Karpas-422 (cell line): ENCODE data around the gene MCAT. TPM values are rescaled to one million over a fixed set of nuclear protein-coding genes. Genes with fewer than 3 reads are reported as not detected.
A peak's percentile ranks its signal among the peaks of the same experiment; 100 is the strongest.
"Not testable (repeated sequence)": the region's sequence is repeated elsewhere in the genome, so short reads cannot be mapped to it uniquely, and the experiment has no call there.

Source experiments
- DNase-seq: peaks from one replicate; pipeline ENCODE4 v3.0.0-alpha.2; 2015
- H2AFZ ChIP-seq: fragments of 200-600 bp; sonication (generic); 2 replicates; pipeline ENCODE4 v1.6.1; 2014; ENCODE audit warnings: antibody characterized with exemption, low read length, mixed read lengths
- H3K27ac ChIP-seq: fragments of 200-600 bp; sonication (generic); 2 replicates; pipeline ENCODE4 v1.5.1; 2014; ENCODE audit warnings: mild to moderate bottlenecking, low read length, moderate library complexity
- H3K27me3 ChIP-seq: fragments of 200-600 bp; sonication (generic); 2 replicates; pipeline ENCODE4 v1.6.1; 2014; ENCODE audit warnings: low read length, mixed read lengths
- H3K36me3 ChIP-seq: fragments of 200-600 bp; sonication (generic); 2 replicates; pipeline ENCODE4 v1.6.1; 2014; ENCODE audit warnings: low read length, mixed read lengths; ENCODE audit not compliant: insufficient read depth
- H3K4me1 ChIP-seq: fragments of 200-600 bp; sonication (generic); 2 replicates; pipeline ENCODE4 v1.6.1; 2014; ENCODE audit warnings: mild to moderate bottlenecking, low read length, mixed read lengths
- H3K4me2 ChIP-seq: fragments of 200-600 bp; sonication (generic); 2 replicates; pipeline ENCODE4 v1.6.1; 2014; ENCODE audit warnings: low read length, low read depth, mild to moderate bottlenecking; ENCODE audit not compliant: poor library complexity, severe bottlenecking
- H3K4me3 ChIP-seq: fragments of 200-600 bp; sonication (generic); 2 replicates; pipeline ENCODE4 v1.5.1; 2014; ENCODE audit warnings: mild to moderate bottlenecking, antibody characterized with exemption, low read length, mixed read lengths
- H3K79me2 ChIP-seq: fragments of 200-600 bp; sonication (generic); 2 replicates; pipeline ENCODE4 v1.6.1; 2014; ENCODE audit warnings: mild to moderate bottlenecking, low read length, mixed read lengths
- H3K9ac ChIP-seq: fragments of 200-600 bp; sonication (generic); 2 replicates; pipeline ENCODE4 v1.6.0; 2014; ENCODE audit warnings: low read length
- H3K9me2 ChIP-seq: fragments of 200-600 bp; sonication (generic), shearing (Covaris generic); replicated peaks from 2 replicates; pipeline ENCODE4 v1.6.0; 2014; ENCODE audit warnings: mild to moderate bottlenecking, low read length, moderate library complexity; ENCODE audit not compliant: insufficient read depth
- H3K9me3 ChIP-seq: fragments of 300-700, 200-600 bp; sonication (generic); 2 replicates; pipeline ENCODE4 v1.6.1; 2014; ENCODE audit warnings: low read length, mixed read lengths
- H4K20me1 ChIP-seq: fragments of 200-600 bp; sonication (generic); 2 replicates; pipeline ENCODE4 v1.6.1; 2014; ENCODE audit warnings: mild to moderate bottlenecking, antibody characterized with exemption, low read length, low read depth; ENCODE audit not compliant: insufficient read depth
- total RNA-seq: library from RNA; depleted of rRNA; stranded (reverse); fragments of >200 nt; shearing (Covaris generic); gene quantifications from 2 replicates; pipeline ENCODE4 v1.2.3, GENCODE V29; 2014; ENCODE audit warnings: low replicate concordance

MCAT gene
- total RNA-seq, 1 experiment from 2014 or later: 15.0 TPM

GRCh38 chr22:43104056-43104625 is 39.1 kb downstream of the MCAT start:
- H3K4me1 ChIP-seq, H3K9ac ChIP-seq, H2AFZ ChIP-seq, H3K27ac ChIP-seq, H3K27me3 ChIP-seq, H3K9me3 ChIP-seq, H3K36me3 ChIP-seq, DNase-seq, H3K4me3 ChIP-seq, H3K4me2 ChIP-seq, H3K9me2 ChIP-seq, H3K79me2 ChIP-seq, H4K20me1 ChIP-seq: not testable (repeated sequence)

DNA sequence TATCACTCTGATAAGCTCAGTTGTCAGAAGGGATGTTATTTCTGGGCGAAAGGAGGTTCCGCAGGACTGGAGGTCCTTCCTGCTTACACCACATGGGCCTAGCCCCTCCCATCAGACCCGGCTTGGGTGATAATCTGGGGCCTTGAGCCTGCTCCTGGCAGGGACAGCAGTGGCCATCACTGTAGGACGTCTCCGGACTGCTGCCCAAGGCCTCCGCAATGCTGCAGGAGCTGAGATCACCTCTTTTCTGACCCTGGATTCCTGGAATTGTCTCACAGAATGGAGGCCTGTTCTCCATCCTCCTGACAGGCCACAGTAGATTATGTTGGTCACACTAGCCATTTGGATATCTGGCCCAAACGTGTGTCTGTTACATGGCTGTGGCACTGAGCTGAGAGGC is 41.9 kb downstream of the MCAT start:
- H3K9ac ChIP-seq: no peak overlapping the region
- H3K4me2 ChIP-seq: no peak overlapping the region
- no peak for DNase-seq
- no peaks in the 10 kb centered on the region for H4K20me1 ChIP-seq
- no peak overlapping the region for H2AFZ ChIP-seq
- H3K27me3 ChIP-seq: no peaks in the 10 kb centered on the region
- no peak overlapping the region for H3K27ac ChIP-seq
- H3K36me3 ChIP-seq: no peaks in the 10 kb centered on the region
- no peaks in the 10 kb centered on the region for H3K79me2 ChIP-seq
- H3K4me1 ChIP-seq: no peaks in the 10 kb centered on the region
- H3K9me2 ChIP-seq: no peaks in the 10 kb centered on the region
- H3K4me3 ChIP-seq: no peak overlapping the region
- H3K9me3 ChIP-seq: no peaks in the 10 kb centered on the region

DNA sequence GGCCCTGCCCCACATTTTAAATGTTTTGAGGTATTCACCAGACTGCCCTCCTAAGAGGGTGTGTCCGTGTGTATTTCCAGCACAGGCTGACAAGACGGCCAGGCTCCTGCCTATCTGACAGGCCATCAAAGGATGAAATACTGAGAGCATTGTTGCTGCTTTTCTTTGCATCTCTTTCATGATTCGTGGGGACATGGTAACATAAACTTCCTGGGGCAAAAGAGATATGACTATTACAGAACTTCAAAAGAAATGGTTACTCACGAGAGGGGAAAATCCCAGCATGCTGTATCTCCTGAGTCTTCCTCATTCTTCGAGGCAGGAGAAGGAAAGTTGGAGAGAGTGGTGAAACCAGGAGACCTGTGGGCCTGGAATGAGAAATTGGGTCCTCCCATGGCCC is 43.0 kb downstream of the MCAT start:
- Histone ChIP-seq H4K20me1 (no peaks in the 10 kb centered on the region), H3K4me3 (no peak overlapping the region), H3K36me3 (no peaks in the 10 kb centered on the region), H3K27me3 (no peaks in the 10 kb centered on the region), H3K4me2 (no peak overlapping the region), H3K4me1 (no peaks in the 10 kb centered on the region), H3K27ac (no peak overlapping the region), H3K79me2 (no peaks in the 10 kb centered on the region), H3K9me3 (no peaks in the 10 kb centered on the region; the same call in 1 of the 2 replicates), H2AFZ (no peak overlapping the region), H3K9me2 (no peaks in the 10 kb centered on the region), H3K9ac (no peak overlapping the region)
- no peak for DNase-seq

DNA sequence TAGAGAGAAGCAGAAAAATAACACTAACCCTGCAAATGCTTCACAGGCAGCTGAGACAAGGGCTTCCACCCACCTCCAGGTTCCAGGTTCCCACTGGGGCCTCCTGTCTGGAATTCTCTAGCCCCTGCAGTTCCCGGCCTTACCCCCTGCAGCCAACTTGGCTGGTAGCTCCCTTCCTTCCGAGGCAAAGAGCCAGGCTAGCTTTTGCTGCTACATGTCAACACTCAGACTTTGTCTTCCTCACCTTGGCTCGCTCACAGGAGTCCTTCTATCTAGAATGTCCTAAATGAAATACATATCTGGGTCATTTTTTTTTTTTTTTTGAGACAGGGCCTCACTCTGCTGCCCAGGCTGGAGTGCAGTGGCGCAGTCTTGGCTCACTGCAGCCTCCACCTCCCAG is 44.1 kb downstream of the MCAT start:
- Histone ChIP-seq H3K9me3 (no peaks in the 10 kb centered on the region; the same call in 1 of the 2 replicates), H2AFZ (no peak overlapping the region), H3K79me2 (no peaks in the 10 kb centered on the region), H3K36me3 (no peaks in the 10 kb centered on the region), H3K27ac (no peak overlapping the region), H3K4me2 (no peak overlapping the region), H3K27me3 (no peaks in the 10 kb centered on the region), H4K20me1 (no peaks in the 10 kb centered on the region), H3K9me2 (no peaks in the 10 kb centered on the region), H3K4me3 (no peak overlapping the region), H3K4me1 (peaks cover 6% of the 10 kb centered on the region), H3K9ac (no peak overlapping the region)
- DNase-seq: no peak

DNA sequence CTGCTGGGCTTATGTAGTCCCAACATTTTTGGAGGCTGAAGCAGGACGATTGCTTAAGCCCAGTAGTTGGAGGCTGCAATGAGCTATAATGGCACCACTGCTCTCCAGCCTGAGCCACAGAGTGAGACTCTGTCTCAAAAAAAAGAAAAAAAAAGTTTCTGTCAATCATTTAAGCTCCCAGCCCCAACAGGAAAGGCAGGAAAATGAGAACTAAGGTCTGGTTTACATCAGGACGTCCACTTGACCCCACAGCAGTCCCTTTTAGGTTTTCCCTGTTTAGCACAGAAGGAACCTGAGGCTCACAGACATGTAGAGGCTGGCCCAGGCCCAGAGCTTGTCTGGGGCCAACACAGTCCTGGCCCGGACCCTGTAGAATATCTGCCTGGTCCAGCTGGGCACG is 44.8 kb downstream of the MCAT start:
- no peak overlapping the region for H2AFZ ChIP-seq
- no peak overlapping the region for H3K4me3 ChIP-seq
- H3K4me1 ChIP-seq: peaks cover 10% of the 10 kb centered on the region
- H3K9me3 ChIP-seq: no peaks in the 10 kb centered on the region; the same call in 1 of the 2 replicates
- H3K79me2 ChIP-seq: no peaks in the 10 kb centered on the region
- H3K36me3 ChIP-seq: no peaks in the 10 kb centered on the region
- H3K4me2 ChIP-seq: no peak overlapping the region
- no peaks in the 10 kb centered on the region for H3K9me2 ChIP-seq
- H3K9ac ChIP-seq: no peak overlapping the region
- no peak for DNase-seq
- no peak overlapping the region for H3K27ac ChIP-seq
- no peaks in the 10 kb centered on the region for H3K27me3 ChIP-seq
- no peaks in the 10 kb centered on the region for H4K20me1 ChIP-seq

DNA sequence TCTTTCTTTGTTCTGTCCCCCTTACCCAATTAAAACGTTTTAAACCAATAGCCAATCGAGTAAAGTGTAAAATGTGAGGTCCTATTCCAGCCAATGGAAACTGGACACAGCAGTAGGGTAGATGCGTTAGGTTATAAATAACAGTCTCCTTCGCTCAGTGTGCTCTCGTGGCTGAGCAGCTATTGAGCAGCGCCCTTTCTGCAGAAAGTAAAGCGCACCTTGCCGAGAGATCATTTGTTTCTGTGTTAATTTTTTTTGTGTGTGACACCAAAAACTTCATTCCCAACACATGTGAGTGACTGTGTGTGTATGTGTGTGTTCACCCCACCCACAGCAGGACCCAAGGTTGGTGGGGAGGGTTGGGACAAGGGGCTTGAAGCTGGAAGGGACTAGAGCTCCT is 46.8 kb downstream of the MCAT start:
- Histone ChIP-seq H3K36me3 (no peaks in the 10 kb centered on the region), H3K4me3 (no peak overlapping the region), H2AFZ (no peak overlapping the region), H3K9me3 (no peaks in the 10 kb centered on the region; the same call in 1 of the 2 replicates), H3K9me2 (no peaks in the 10 kb centered on the region), H3K79me2 (no peaks in the 10 kb centered on the region), H3K27me3 (no peaks in the 10 kb centered on the region), H3K27ac (no peak overlapping the region), H3K4me2 (no peak overlapping the region), H4K20me1 (no peaks in the 10 kb centered on the region), H3K9ac (no peak overlapping the region), H3K4me1 (peaks cover 10% of the 10 kb centered on the region)
- no peak for DNase-seq

DNA sequence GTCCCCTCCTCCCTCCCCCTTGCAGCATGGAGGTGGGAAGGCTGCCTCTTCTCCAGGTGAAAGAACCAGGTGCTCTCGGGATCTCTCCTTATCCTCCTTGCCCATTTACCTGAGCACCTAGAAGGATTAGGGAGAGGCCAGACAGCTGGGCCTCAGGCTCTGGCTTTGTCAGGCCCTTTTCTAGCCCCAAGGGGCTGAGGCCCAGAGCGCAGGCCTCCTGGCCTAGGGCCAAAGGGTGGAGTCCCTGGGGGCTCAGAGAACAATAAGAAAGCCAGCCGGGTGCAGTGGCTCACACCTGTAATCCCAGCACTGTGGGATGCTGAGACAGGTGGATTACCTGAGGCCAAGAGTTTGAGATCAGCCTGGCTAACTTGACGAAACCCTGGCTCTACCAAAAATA is 48.6 kb downstream of the MCAT start:
- Histone ChIP-seq H3K9me2 (no peaks in the 10 kb centered on the region), H3K4me2 (no peak overlapping the region)

GRCh38 chr22:43094085-43094484 is 49.1 kb downstream of the MCAT start:
- Histone ChIP-seq H3K4me1 (peaks cover 10% of the 10 kb centered on the region), H3K9me3 (no peaks in the 10 kb centered on the region; the same call in 1 of the 2 replicates), H4K20me1 (no peaks in the 10 kb centered on the region), H2AFZ (no peak overlapping the region), H3K36me3 (no peaks in the 10 kb centered on the region), H3K9ac (no peak overlapping the region), H3K27me3 (no peaks in the 10 kb centered on the region), H3K9me2 (no peaks in the 10 kb centered on the region), H3K4me2 (no peak overlapping the region), H3K27ac (no peak overlapping the region), H3K79me2 (no peaks in the 10 kb centered on the region), H3K4me3 (no peak overlapping the region)
- DNase-seq: peak; percentile 68

More for the DNA sequence above, 48.6 kb downstream of the MCAT start:
- Histone ChIP-seq H3K27ac (no peak overlapping the region), H3K4me1 (peaks cover 10% of the 10 kb centered on the region), H3K27me3 (no peaks in the 10 kb centered on the region), H3K36me3 (no peaks in the 10 kb centered on the region), H2AFZ (no peak overlapping the region), H3K9ac (no peak overlapping the region), H3K4me3 (no peak overlapping the region), H4K20me1 (no peaks in the 10 kb centered on the region), H3K79me2 (no peaks in the 10 kb centered on the region), H3K9me3 (no peaks in the 10 kb centered on the region; the same call in 1 of the 2 replicates)
- DNase-seq: no peak
